ENCODE data around the gene ARSG.

Gene ARSG

GRCh38 chr17:68453991-68454665, 162.8 kb downstream of the ARSG start:
- no peak for DNase-seq (ENCODE audit: low spot score)

- DNase-seq (ENCODE audit: low spot score) = peak; percentile 44
These were observed 164.6 kb downstream of the ARSG start for GRCh38 chr17:68455901-68456338.

- DNase-seq (ENCODE audit: low spot score) = peak; percentile 84
These were observed 165.3 kb downstream of the ARSG start for GRCh38 chr17:68456339-68457167.

- DNase-seq (ENCODE audit: low spot score) = no peak
These were observed 165.9 kb downstream of the ARSG start, which contains the start of gene WIPI1 for GRCh38 chr17:68457168-68457538. Gene WIPI1, minus strand, starts transcription at chr17:68457496. Its CDS starts 75 bp downstream, at chr17:68457421.

- peak; percentile 98 for DNase-seq (ENCODE audit: low spot score)
These were observed 166.4 kb downstream of the ARSG start for GRCh38 chr17:68457539-68458259.

- no peak for DNase-seq (ENCODE audit: low spot score)
These were observed 167.2 kb downstream of the ARSG start for GRCh38 chr17:68458260-68459036.

- no peak for DNase-seq (ENCODE audit: low spot score)
These were observed 167.8 kb downstream of the ARSG start for GRCh38 chr17:68459037-68459639.

GRCh38 chr17:68460146-68460545, 168.9 kb downstream of the ARSG start:
- DNase-seq (ENCODE audit: low spot score) = no peak

GRCh38 chr17:68460715-68461114, 169.4 kb downstream of the ARSG start:
- DNase-seq (ENCODE audit: low spot score) = no peak

GRCh38 chr17:68461122-68461539, 169.8 kb downstream of the ARSG start:
- DNase-seq (ENCODE audit: low spot score) = no peak

GRCh38 chr17:68461589-68461988, 170.3 kb downstream of the ARSG start:
- no peak for DNase-seq (ENCODE audit: low spot score)

GRCh38 chr17:68462381-68463210, 171.3 kb downstream of the ARSG start:
- peak; percentile 72 for DNase-seq (ENCODE audit: low spot score)

- no peak for DNase-seq (ENCODE audit: low spot score)
These were observed 172.1 kb downstream of the ARSG start for GRCh38 chr17:68463211-68464019.

- no peak for DNase-seq (ENCODE audit: low spot score)
These were observed 177.0 kb downstream of the ARSG start for GRCh38 chr17:68468334-68468733.

- no peak for DNase-seq (ENCODE audit: low spot score)
These were observed 177.5 kb downstream of the ARSG start for GRCh38 chr17:68468788-68469187.
